NCI-H1105 treated with DMSO at 0.1 percent for 48 hours (cell line): ENCODE results near the gene RASSF5.

Experiments used
- DNase-seq: peaks from one replicate; lab custom pipeline; 2025; lab: John Stamatoyannopoulos, UW

The RASSF5 gene

GRCh38 chr1:206514813-206515387 lies 7.6 kb downstream of the RASSF5 start:
- DNase-seq = no peak

- no peak for DNase-seq
Observed at GRCh38 chr1:206516728-206516990, 9.3 kb downstream of the RASSF5 start.

GRCh38 chr1:206517784-206518183 lies 10.5 kb downstream of the RASSF5 start:
- DNase-seq = no peak

GRCh38 chr1:206518206-206518605 lies 10.9 kb downstream of the RASSF5 start:
- no peak for DNase-seq

- DNase-seq = no peak
Observed at GRCh38 chr1:206518743-206519142, 11.4 kb downstream of the RASSF5 start.

GRCh38 chr1:206521127-206521526 lies 13.8 kb downstream of the RASSF5 start:
- no peak for DNase-seq

GRCh38 chr1:206521694-206522402 lies 14.5 kb downstream of the RASSF5 start:
- DNase-seq = no peak

- DNase-seq = no peak
Observed at GRCh38 chr1:206524739-206525364, 17.5 kb downstream of the RASSF5 start.

GRCh38 chr1:206526064-206526911 lies 19.0 kb downstream of the RASSF5 start:
- no peak for DNase-seq

- DNase-seq = no peak
Observed at GRCh38 chr1:206529425-206529824, 22.1 kb downstream of the RASSF5 start.

GRCh38 chr1:206532368-206532767 lies 25.0 kb downstream of the RASSF5 start:
- DNase-seq = no peak

GRCh38 chr1:206534552-206534951 lies 27.2 kb downstream of the RASSF5 start:
- no peak for DNase-seq

GRCh38 chr1:206535853-206536188 lies 28.5 kb downstream of the RASSF5 start:
- DNase-seq = no peak

- no peak for DNase-seq
Observed at GRCh38 chr1:206537141-206537540, 29.8 kb downstream of the RASSF5 start.

GRCh38 chr1:206538086-206538770 lies 30.9 kb downstream of the RASSF5 start:
- DNase-seq = no peak

GRCh38 chr1:206538901-206539640 lies 31.7 kb downstream of the RASSF5 start:
- DNase-seq = no peak

- DNase-seq = no peak
Observed at GRCh38 chr1:206540044-206540780, 32.9 kb downstream of the RASSF5 start.

GRCh38 chr1:206541236-206541833 lies 34.0 kb downstream of the RASSF5 start:
- DNase-seq = no peak

GRCh38 chr1:206544562-206545257 lies 37.4 kb downstream of the RASSF5 start:
- peak; percentile 47 for DNase-seq

GRCh38 chr1:206545351-206545750 lies 38.0 kb downstream of the RASSF5 start:
- DNase-seq = no peak
